Mesothelial cell of epicardium (in vitro differentiated cells): ENCODE measurements around the gene ASAP2. TPM values are rescaled to one million over a fixed set of nuclear protein-coding genes. Genes with fewer than 3 reads are reported as not detected.
A peak's percentile ranks its signal among the peaks of the same experiment; 100 is the strongest.

Experiments
- DNase-seq, 2 experiments: peaks; one replicate each; pipeline ENCODE4 v3.0.0; 2021; ENCODE audit warnings: low spot score in 2 of 2; ENCODE audit not compliant: unreplicated experiment in 2 of 2
- H3K27ac Mint-ChIP-seq: 2 replicates; pipeline ENCODE4 v1.8.0; 2021; ENCODE audit warnings: mixed read lengths
- H3K27me3 Mint-ChIP-seq: 2 replicates; pipeline ENCODE4 v1.8.0; 2021; ENCODE audit warnings: low read depth, mixed read lengths
- H3K36me3 Mint-ChIP-seq: 2 replicates; pipeline ENCODE4 v1.8.0; 2021; ENCODE audit warnings: mixed read lengths
- H3K4me1 Mint-ChIP-seq: 2 replicates; pipeline ENCODE4 v1.8.0; 2021; ENCODE audit warnings: mixed read lengths
- H3K4me3 Mint-ChIP-seq: 2 replicates; pipeline ENCODE4 v1.8.0; 2021; ENCODE audit warnings: mild to moderate bottlenecking, moderate library complexity, mixed read lengths
- H3K9me3 Mint-ChIP-seq: 2 replicates; pipeline ENCODE4 v1.8.0; 2021; ENCODE audit warnings: mixed read lengths
- total RNA-seq: library from RNA; stranded (reverse); gene quantifications from 3 replicates; pipeline ENCODE4 v1.2.1, GENCODE V29; 2021
- TF ChIP-seq, protein P1 (sequence below): fragments of 200-600 bp; sonication (generic); IDR thresholded peaks from one replicate; pipeline ENCODE4 v1.5.0; 2021; ENCODE audit warnings: antibody characterized with exemption; ENCODE audit not compliant: unreplicated experiment

Gene ASAP2
- total RNA-seq, 1 donor from 2014 or later = 25.8 TPM

DNA sequence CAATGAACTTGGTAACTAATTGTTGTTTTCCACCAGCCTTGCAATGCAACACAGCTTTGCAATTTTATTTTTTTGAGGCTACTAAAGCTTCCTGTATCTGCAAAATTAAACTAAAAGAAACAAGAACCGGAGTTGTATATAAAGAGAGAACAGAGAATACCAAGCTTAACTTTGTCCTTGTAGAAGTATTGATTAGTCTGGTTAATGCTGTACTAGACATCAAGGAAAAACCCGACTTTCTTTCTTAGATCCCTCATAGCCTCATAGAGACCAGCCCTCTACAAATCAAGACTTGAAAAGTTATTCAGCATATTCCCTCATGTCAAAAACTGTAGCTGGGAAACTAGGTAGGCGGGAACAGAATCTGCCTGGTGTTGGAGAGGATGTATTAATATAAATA is 1.7 kb upstream of the ASAP2 start:
- no peaks in the 10 kb centered on the region for H3K27me3 Mint-ChIP-seq
- no peak overlapping the region for H3K27ac Mint-ChIP-seq
- no peak for DNase-seq
- TF ChIP-seq, protein P1, sequence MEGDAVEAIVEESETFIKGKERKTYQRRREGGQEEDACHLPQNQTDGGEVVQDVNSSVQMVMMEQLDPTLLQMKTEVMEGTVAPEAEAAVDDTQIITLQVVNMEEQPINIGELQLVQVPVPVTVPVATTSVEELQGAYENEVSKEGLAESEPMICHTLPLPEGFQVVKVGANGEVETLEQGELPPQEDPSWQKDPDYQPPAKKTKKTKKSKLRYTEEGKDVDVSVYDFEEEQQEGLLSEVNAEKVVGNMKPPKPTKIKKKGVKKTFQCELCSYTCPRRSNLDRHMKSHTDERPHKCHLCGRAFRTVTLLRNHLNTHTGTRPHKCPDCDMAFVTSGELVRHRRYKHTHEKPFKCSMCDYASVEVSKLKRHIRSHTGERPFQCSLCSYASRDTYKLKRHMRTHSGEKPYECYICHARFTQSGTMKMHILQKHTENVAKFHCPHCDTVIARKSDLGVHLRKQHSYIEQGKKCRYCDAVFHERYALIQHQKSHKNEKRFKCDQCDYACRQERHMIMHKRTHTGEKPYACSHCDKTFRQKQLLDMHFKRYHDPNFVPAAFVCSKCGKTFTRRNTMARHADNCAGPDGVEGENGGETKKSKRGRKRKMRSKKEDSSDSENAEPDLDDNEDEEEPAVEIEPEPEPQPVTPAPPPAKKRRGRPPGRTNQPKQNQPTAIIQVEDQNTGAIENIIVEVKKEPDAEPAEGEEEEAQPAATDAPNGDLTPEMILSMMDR = no peak
- peak overlapping the region; percentile 67 for H3K4me3 Mint-ChIP-seq
- H3K9me3 Mint-ChIP-seq = no peaks in the 10 kb centered on the region
- no peaks in the 10 kb centered on the region for H3K36me3 Mint-ChIP-seq
- H3K4me1 Mint-ChIP-seq = peaks cover 24% of the 10 kb centered on the region

DNA sequence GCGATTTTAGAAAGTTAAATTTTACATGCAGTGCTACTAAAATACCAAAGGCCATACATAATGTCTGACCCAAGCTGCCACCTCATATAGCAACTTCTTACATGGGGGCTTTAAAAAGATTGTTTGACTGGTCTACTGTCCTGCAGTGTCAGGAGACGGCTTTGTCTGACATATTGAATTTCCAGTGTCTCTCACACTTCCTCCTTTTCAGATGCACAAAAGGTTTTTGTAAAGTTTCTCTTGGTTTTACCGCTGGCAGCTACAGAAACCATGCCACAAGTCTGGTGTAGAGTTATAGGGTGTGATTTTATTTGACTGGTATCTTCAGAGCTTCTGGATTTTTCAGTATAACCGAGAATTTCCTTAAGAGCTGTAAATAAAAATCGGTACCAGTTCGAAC is 1.1 kb upstream of the ASAP2 start:
- H3K27ac Mint-ChIP-seq = no peak overlapping the region
- H3K9me3 Mint-ChIP-seq = no peaks in the 10 kb centered on the region
- H3K4me3 Mint-ChIP-seq = peak overlapping the region; percentile 67
- H3K27me3 Mint-ChIP-seq = no peaks in the 10 kb centered on the region
- peaks cover 1% of the 10 kb centered on the region for H3K36me3 Mint-ChIP-seq
- TF ChIP-seq, protein P1 = no peak
- no peak for DNase-seq
- H3K4me1 Mint-ChIP-seq = peaks cover 24% of the 10 kb centered on the region

DNA sequence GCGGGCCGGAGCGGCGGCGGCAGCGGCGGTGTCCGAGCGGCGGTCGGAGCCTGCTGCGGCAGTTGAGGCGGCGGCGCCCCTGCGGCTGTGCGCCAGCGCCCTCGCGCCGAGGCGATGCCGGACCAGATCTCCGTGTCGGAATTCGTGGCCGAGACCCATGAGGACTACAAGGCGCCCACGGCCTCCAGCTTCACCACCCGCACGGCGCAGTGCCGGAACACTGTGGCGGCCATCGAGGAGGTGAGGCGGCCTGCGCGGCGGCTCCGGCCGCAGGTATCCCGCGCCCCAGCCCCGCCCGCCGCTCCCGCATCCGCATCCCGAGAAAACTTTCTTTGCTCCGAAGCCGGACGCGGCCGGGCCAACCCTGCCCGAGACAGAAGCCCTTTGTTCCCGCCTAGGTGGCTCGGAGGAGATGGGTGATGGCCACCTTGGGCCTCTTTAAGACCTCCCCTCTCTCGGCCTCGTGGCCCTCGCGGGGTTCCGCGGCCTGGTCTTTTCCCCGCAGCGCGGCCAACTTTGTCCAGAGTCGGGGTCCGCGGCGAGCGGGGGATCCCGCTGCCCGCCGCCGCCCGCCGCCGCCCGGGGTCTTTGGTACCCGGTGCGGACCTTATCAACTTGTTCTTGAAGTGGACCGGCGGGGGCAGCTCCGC is 504 bp downstream of the ASAP2 start:
- peak overlapping the region; percentile 68 for H3K4me3 Mint-ChIP-seq
- no peak overlapping the region for H3K27ac Mint-ChIP-seq
- peak in 1 of 2 experiments; percentile 55 for DNase-seq
- H3K9me3 Mint-ChIP-seq = no peaks in the 10 kb centered on the region
- H3K4me1 Mint-ChIP-seq = peaks cover 27% of the 10 kb centered on the region
- peaks cover 1% of the 10 kb centered on the region for H3K36me3 Mint-ChIP-seq
- no peaks in the 10 kb centered on the region for H3K27me3 Mint-ChIP-seq
- TF ChIP-seq, protein P1 = no peak

DNA sequence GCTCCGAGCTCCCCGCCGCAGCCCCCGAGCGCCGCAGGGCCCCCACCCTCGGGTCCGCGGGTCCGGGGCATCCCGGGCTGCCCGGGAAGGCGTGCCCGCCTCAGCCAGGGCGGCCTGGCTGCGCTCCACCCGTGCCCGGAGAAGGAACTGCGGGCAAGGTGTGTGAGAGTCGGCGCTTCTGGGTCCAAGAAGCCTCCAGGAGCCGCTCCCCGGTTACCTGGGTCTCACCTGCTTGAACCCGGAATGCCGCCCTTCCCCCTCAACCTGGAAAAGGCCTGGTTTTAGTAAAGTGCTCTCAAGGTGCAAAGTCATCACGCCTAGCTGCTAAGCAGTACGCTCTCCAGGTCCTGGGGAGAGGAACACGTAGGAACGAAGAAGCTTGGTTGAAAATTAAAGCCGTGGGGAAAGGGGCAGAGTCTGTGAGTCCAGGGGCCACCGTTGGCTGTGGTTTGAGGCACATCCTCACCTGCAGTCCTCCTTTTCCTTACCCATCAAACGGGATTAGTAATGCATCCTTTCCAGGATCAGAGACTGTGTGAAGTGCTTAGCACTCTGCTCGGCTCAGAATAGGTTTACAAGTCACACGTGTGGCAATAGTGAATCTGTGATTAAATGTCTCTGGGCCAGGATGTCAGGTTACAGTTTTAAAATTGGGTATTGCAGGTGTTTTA is 1.2 kb downstream of the ASAP2 start:
- Mint-ChIP-seq H3K4me3 (peak overlapping the region; percentile 75), H3K9me3 (no peaks in the 10 kb centered on the region), H3K4me1 (peaks cover 25% of the 10 kb centered on the region), H3K36me3 (peaks cover 1% of the 10 kb centered on the region), H3K27ac (peak overlapping the region; percentile 61), H3K27me3 (no peaks in the 10 kb centered on the region)
- DNase-seq = peak in 1 of 2 experiments; percentile 48
- TF ChIP-seq, protein P1 = no peak

DNA sequence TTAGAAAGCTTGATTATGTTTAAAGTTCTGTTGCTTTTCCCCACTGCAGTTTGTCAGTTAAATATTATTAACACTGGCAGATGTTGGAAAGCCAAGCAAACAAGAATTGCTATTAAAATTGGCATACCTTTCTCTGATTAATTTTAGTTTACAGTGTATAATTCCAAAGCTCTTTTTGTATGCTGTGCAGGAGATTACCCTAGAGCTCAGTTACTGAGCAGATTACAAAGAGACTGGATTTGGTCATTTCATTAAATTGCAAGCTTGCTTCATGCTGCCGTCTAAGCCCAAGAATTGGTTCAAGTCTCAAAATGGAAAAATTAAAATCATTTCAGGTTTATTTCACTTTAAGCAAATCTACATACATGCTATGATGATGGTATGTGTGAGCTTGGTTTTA is 2.3 kb downstream of the ASAP2 start:
- DNase-seq = no peak
- H3K27me3 Mint-ChIP-seq = no peaks in the 10 kb centered on the region
- peaks cover 21% of the 10 kb centered on the region for H3K4me1 Mint-ChIP-seq
- H3K9me3 Mint-ChIP-seq = no peaks in the 10 kb centered on the region
- peaks cover 1% of the 10 kb centered on the region for H3K36me3 Mint-ChIP-seq
- H3K27ac Mint-ChIP-seq = no peak overlapping the region
- TF ChIP-seq, protein P1 = no peak
- peak overlapping the region; percentile 75 for H3K4me3 Mint-ChIP-seq
